Measurements from ENCODE around the gene UMAD1.

The UMAD1 gene

DNA sequence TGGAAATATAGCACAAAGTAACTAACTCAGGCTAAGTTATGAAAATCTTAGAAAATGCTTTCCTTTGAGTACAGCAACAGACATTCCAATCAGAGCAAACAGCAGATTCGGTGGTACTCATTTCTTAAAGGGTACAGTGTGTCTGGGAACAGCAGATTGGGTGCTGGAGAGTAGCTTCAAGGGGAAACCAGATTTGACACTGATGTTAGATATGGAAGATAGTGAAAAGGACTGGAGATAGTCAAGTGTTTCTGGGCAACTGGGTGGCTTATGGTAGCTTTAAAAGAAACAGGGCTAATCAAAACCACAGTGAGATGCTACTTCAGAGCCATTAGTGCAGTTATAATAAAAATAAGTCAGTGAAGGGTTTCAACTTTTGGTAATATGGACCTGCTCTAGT, 12.1 kb upstream of the UMAD1 start:
- TF ChIP-seq, protein P1, sequence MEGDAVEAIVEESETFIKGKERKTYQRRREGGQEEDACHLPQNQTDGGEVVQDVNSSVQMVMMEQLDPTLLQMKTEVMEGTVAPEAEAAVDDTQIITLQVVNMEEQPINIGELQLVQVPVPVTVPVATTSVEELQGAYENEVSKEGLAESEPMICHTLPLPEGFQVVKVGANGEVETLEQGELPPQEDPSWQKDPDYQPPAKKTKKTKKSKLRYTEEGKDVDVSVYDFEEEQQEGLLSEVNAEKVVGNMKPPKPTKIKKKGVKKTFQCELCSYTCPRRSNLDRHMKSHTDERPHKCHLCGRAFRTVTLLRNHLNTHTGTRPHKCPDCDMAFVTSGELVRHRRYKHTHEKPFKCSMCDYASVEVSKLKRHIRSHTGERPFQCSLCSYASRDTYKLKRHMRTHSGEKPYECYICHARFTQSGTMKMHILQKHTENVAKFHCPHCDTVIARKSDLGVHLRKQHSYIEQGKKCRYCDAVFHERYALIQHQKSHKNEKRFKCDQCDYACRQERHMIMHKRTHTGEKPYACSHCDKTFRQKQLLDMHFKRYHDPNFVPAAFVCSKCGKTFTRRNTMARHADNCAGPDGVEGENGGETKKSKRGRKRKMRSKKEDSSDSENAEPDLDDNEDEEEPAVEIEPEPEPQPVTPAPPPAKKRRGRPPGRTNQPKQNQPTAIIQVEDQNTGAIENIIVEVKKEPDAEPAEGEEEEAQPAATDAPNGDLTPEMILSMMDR (conservative IDR thresholded peaks at IDR 0.05; ENCODE audit: low read depth), result no peak
- DNase-seq (ENCODE audit: low spot score), result no peak
- POLR2A ChIA-PET (ENCODE audit: low non-redundant PET), result no interaction called here
- no peak overlapping the region for H3K27ac ChIP-seq
- CTCF ChIA-PET, result no interaction called here

DNA sequence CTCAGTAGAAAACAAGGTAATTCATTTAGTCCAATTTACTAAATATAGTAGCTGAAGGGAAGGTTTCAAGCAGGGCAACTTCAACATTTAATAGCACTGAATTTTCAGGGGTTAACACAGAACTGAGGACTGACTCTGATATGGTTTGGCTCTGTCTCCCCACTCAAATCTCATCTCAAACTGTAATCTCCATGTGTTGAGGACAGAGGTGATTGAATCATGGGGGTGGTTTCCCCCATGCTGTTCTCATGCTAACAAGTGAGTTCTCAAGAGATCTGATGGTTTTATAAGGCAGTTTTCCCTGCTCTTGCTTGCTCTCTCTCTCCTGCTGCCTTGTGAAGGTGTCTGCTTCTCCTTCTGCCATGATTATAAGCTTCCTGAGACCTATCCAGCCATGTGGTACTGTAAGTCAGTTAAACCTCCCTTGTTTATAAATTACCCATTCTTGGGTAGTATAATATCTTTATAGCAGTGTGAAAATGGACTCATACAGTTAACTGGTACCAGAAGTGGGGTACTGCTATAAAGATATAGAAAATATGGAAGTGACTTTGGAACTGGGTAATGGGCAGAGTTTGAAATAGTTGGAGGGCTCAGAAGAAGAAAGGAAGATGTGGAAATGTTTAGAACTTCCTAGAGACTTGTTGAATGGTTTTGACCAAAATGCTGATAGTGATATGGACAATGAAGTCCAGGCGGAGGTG, 9.8 kb upstream of the UMAD1 start:
- DNase-seq (ENCODE audit: low spot score), result no peak
- TF ChIP-seq, protein P1 (conservative IDR thresholded peaks at IDR 0.05; ENCODE audit: low read depth), result no peak
- CTCF ChIA-PET, result no interaction called here
- POLR2A ChIA-PET (ENCODE audit: low non-redundant PET), result no interaction called here
- no peak overlapping the region for H3K27ac ChIP-seq

DNA sequence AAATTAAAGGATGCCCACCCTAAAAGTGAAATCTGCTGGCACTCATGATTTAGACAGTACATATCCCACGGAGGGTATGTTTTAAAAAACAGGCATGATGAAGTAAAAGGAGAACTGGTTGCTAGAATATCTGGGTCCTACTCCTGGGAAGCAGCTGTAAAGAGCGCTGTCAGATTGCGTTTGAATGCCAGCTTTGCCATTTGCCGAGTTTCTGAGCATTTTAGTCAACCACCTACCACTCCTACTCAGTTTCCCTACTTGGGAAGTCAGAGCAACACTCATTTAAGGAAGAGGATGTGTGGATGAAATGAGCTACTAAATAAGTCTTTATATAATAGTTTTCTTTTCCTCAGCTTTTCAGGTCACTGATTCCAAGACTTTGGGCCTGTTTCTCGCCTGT, 1.1 kb upstream of the UMAD1 start:
- DNase-seq (ENCODE audit: low spot score), result no peak
- ChIA-PET CTCF (interaction anchor here (0.7 kb wide), 1 partner anchor 335 kb away, joined by 4 read pairs; no protein-coding TSS in a partner anchor), POLR2A (ENCODE audit: low non-redundant PET) (no interaction called here)
- H3K27ac ChIP-seq, result no peak overlapping the region
- TF ChIP-seq, protein P1 (conservative IDR thresholded peaks at IDR 0.05; ENCODE audit: low read depth), result no peak

DNA sequence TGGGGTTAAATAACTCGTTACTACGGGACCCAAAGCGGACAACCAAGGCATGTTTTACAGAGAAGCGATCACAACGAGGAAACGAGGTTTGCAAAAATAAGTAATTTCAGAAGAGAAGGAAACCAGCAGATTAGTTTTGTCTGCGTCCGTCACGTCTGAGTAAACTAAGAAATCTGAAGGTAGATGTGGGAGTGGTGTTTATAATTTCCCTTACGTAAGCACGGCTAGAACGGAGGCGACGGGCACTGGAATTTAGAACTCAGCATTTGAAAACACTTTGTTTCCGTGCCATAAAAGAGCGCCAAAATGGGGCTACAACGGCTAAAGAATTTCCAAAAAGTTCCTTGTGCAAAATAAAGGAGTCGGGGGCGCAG, 718 bp upstream of the UMAD1 start:
- POLR2A ChIA-PET (ENCODE audit: low non-redundant PET), result no interaction called here
- DNase-seq (ENCODE audit: low spot score), result peak; percentile 23
- H3K27ac ChIP-seq, result peak overlapping the region; percentile 87
- CTCF ChIA-PET, result interaction anchor here (0.7 kb wide), 1 partner anchor 335 kb away, joined by 4 read pairs; no protein-coding TSS in a partner anchor
- TF ChIP-seq, protein P1 (conservative IDR thresholded peaks at IDR 0.05; ENCODE audit: low read depth), result no peak

DNA sequence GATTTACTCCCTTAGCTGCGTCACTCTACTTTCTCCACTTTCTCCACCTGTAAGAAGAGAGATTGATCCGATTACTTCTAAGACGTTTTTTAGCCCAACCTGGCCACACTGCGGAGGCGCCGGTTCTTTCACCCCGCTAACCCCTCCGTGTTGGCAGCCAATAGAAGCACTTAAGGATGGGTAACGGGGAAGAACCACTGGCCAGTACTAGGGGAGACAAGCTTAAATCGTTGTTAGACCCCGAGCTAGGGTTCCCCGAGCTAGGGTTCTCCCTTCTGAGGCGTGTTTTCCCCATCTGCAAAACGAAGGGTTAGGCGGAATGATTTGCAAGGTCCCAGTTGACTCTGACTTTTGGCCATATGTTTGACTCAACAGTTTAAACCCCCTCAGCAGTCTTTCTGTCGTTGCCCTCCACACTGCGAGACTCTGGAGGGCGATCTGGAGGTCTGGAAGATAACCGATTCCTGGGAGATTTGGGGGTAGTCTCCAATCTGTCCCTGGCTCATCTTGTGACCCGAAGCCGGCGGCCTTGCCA, 644 bp downstream of the UMAD1 start:
- no peak for DNase-seq (ENCODE audit: low spot score)
- H3K27ac ChIP-seq, result peak overlapping the region; percentile 87
- ChIA-PET POLR2A (ENCODE audit: low non-redundant PET) (no interaction called here), CTCF (interaction anchor here (0.6 to 0.7 kb wide), 2 partner anchors 197 to 655 kb away, joined by 3 to 4 read pairs; no protein-coding TSS in a partner anchor)
- TF ChIP-seq, protein P1 (conservative IDR thresholded peaks at IDR 0.05; ENCODE audit: low read depth), result no peak

DNA sequence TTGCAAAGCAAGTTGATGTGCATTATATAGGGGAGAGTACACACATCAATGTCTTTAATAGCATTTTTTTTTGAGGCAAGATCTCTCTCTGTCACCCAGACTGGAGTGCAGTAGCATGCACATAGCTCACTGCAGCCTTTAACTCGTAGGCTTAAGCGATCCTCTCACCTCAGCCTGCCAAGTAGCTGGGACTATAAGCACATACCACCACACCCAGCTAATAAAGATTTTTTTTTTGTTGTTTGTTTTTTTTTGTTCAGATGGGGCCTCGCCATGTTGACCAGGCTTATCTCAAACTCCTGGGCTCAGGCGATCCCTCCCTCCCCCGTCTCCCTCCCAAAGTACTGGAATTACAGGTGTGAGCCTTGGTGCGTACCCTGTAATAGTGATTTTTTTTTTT, 1.5 kb downstream of the UMAD1 start:
- ChIA-PET POLR2A (ENCODE audit: low non-redundant PET) (no interaction called here), CTCF (interaction anchor here (0.7 kb wide), 1 partner anchor 654 kb away, joined by 3 read pairs; no protein-coding TSS in a partner anchor)
- DNase-seq (ENCODE audit: low spot score), result no peak
- no peak overlapping the region for H3K27ac ChIP-seq
- TF ChIP-seq, protein P1 (conservative IDR thresholded peaks at IDR 0.05; ENCODE audit: low read depth), result no peak
